ENCODE data around the gene ST7. TPM values are rescaled to one million over a fixed set of nuclear protein-coding genes. Genes with fewer than 3 reads are reported as not detected.

The ST7 gene
- total and polyA plus RNA-seq, 8 donors: 7.5 to 49.0 (median 16.1) TPM

DNA sequence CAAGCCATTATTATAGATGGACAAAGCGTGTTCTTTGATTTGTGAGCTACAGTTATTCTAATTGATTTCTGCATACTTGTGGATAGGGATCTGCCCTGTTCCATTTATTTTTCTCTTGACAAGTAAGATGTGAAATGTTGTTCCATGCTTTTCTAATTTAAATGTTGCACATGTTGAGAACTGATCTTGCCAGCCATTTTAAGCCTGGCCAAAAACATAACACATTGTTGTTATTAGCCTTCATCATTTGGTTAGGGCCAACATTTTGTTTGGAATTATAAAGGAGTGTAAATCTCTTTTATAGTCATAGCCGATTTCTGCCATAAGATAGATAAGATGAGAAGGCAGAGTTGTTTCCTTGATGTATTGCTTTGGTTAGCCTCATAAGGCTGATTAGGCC is 252.6 kb downstream of the ST7 start:
- H3K4me3 ChIP-seq: no peak overlapping the region
- TF ChIP-seq EP300 (IDR thresholded peaks at IDR 0.05) (no peak), POLR2AphosphoS5 (IDR thresholded peaks at IDR 0.05) (no peak), POLR2A (IDR thresholded peaks at IDR 0.05) (no peak)
- TF ChIP-seq, protein P1, sequence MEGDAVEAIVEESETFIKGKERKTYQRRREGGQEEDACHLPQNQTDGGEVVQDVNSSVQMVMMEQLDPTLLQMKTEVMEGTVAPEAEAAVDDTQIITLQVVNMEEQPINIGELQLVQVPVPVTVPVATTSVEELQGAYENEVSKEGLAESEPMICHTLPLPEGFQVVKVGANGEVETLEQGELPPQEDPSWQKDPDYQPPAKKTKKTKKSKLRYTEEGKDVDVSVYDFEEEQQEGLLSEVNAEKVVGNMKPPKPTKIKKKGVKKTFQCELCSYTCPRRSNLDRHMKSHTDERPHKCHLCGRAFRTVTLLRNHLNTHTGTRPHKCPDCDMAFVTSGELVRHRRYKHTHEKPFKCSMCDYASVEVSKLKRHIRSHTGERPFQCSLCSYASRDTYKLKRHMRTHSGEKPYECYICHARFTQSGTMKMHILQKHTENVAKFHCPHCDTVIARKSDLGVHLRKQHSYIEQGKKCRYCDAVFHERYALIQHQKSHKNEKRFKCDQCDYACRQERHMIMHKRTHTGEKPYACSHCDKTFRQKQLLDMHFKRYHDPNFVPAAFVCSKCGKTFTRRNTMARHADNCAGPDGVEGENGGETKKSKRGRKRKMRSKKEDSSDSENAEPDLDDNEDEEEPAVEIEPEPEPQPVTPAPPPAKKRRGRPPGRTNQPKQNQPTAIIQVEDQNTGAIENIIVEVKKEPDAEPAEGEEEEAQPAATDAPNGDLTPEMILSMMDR (IDR thresholded peaks at IDR 0.05): no peak

DNA sequence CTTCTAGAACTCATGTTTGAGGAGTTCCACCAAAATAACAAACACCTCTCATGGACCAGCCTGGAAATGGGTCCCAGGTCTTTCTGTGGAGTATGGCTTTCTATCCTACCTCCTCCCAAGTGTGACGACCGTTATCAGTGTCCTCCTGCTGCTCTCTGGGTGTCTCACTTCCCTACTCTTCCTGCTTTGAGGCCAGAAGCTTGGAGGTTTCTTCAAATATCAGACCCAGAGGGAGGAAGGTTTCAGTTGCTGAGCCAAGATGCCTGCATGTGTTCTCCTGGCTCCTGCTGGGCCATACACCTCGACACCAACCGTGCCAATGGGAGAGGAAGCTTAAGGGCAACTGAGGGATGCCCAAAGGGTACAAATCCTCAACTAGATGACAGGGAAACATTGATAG is 255.0 kb downstream of the ST7 start:
- no peaks in the 10 kb centered on the region for H3K4me1 ChIP-seq
- TF ChIP-seq POLR2A (IDR thresholded peaks at IDR 0.05): no peak
- TF ChIP-seq, protein P1 (IDR thresholded peaks at IDR 0.05): no peak
- no peak for TF ChIP-seq EP300 (IDR thresholded peaks at IDR 0.05)
- no peak for TF ChIP-seq POLR2AphosphoS5 (IDR thresholded peaks at IDR 0.05)
- H3K27ac ChIP-seq: no peak overlapping the region
- WGBS, 5 donors: 81 to 93% (median 90%) methylated on average over 4 of the region's 4 CpGs
- intact Hi-C loops (cut with DNase I; ENCODE audit: low total_unique reads): no loop called here
- H3K36me3 ChIP-seq: peaks cover 0 to 24% (median 17%) of the 10 kb centered on the region in 4 donors
- H3K27me3 ChIP-seq: no peaks in the 10 kb centered on the region
- no peaks in the 10 kb centered on the region for H3K9me3 ChIP-seq
- DNase-seq: no peak
- no peak overlapping the region for H3K4me3 ChIP-seq

More for the DNA sequence above, 252.6 kb downstream of the ST7 start:
- H3K27me3 ChIP-seq: no peaks in the 10 kb centered on the region
- no peak overlapping the region for H3K27ac ChIP-seq
- no peaks in the 10 kb centered on the region for H3K9me3 ChIP-seq
- WGBS, 5 donors: 80 to 91% (median 85%) methylated on average over 2 of the region's 2 CpGs
- H3K4me1 ChIP-seq: no peaks in the 10 kb centered on the region
- H3K36me3 ChIP-seq: peaks cover 0 to 20% (median 17%) of the 10 kb centered on the region in 4 donors
- DNase-seq: no peak
- intact Hi-C loops (cut with DNase I; ENCODE audit: low total_unique reads): no loop called here

DNA sequence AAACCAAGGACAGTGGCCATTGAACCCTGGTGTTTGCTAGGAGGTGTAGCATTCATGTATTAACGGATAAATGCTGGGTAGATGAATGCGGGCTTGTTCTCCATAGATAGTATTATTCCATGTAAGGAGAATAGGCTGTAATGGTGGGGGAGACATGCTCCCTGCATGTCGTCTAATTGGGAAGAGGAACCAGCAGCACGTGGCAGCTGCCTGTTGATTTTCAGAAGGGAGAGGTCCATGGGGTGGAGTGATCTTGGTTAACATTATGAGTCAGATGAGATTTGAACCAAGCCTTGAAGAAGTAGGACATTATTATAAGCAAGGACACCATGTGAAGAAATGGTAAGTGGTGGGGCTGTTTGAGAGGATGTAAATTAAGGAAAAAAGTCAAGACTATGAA is 257.1 kb downstream of the ST7 start:
- Histone ChIP-seq H3K36me3 (peaks cover 0 to 20% (median 14%) of the 10 kb centered on the region in 4 donors), H3K4me1 (no peaks in the 10 kb centered on the region), H3K9me3 (no peaks in the 10 kb centered on the region), H3K4me3 (no peak overlapping the region), H3K27ac (no peak overlapping the region), H3K27me3 (no peaks in the 10 kb centered on the region)
- no peak for TF ChIP-seq EP300 (IDR thresholded peaks at IDR 0.05)
- TF ChIP-seq, protein P1 (IDR thresholded peaks at IDR 0.05): no peak
- no peak for TF ChIP-seq POLR2A (IDR thresholded peaks at IDR 0.05)
- TF ChIP-seq POLR2AphosphoS5 (IDR thresholded peaks at IDR 0.05): no peak
- intact Hi-C loops (cut with DNase I; ENCODE audit: low total_unique reads): no loop called here
- DNase-seq: no peak
- 87 to 90% (median 89%) methylated on average over 4 of the region's 4 CpGs for WGBS, 5 donors

DNA sequence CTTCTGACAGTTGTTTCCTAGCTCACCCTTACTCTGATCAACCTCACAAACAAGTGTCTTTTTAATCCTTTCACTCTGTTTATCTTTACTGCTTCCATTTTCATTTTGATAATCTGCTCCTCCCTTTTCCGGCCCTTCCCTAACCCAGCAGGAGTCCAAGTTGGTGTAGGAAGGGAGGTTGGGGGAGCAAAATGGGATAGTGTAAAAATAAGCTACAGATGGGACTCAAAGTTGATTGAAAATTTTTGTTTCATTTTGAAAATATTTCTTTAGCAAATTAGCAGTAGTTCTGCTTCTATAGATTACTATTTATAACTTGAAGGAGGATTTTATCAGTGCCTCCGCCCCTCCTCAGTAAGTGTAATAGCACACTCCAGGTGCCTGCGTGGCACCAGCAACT is 257.6 kb downstream of the ST7 start:
- Histone ChIP-seq H3K27me3 (no peaks in the 10 kb centered on the region), H3K4me1 (no peaks in the 10 kb centered on the region), H3K4me3 (no peak overlapping the region), H3K27ac (no peak overlapping the region), H3K36me3 (peaks cover 0 to 20% (median 14%) of the 10 kb centered on the region in 4 donors), H3K9me3 (no peaks in the 10 kb centered on the region)
- no peak for DNase-seq
- TF ChIP-seq EP300 (IDR thresholded peaks at IDR 0.05) (no peak), POLR2AphosphoS5 (IDR thresholded peaks at IDR 0.05) (no peak), POLR2A (IDR thresholded peaks at IDR 0.05) (no peak)
- TF ChIP-seq, protein P1 (IDR thresholded peaks at IDR 0.05): no peak
- 84 to 98% (median 88%) methylated on average over 3 of the region's 3 CpGs for WGBS, 5 donors
- intact Hi-C loops (cut with DNase I; ENCODE audit: low total_unique reads): no loop called here
